Measurements from ENCODE around the gene RPP25L. TPM values are rescaled to one million over a fixed set of nuclear protein-coding genes. Genes with fewer than 3 reads are reported as not detected.

RPP25L gene
- total and polyA plus RNA-seq, 2 experiments from 2014 or later = 16.4 to 25.1 TPM

GRCh38 chr9:34589636-34590380 is 22.1 kb downstream of the RPP25L start, which contains the start of gene CNTFR (continued):
- no peak for TF ChIP-seq ZNF462 (CRISPR knock-in tag; IDR thresholded peaks at IDR 0.05)
- no peak for TF ChIP-seq ZNF114 (CRISPR knock-in tag; IDR thresholded peaks at IDR 0.05)
- TF ChIP-seq, protein P1, sequence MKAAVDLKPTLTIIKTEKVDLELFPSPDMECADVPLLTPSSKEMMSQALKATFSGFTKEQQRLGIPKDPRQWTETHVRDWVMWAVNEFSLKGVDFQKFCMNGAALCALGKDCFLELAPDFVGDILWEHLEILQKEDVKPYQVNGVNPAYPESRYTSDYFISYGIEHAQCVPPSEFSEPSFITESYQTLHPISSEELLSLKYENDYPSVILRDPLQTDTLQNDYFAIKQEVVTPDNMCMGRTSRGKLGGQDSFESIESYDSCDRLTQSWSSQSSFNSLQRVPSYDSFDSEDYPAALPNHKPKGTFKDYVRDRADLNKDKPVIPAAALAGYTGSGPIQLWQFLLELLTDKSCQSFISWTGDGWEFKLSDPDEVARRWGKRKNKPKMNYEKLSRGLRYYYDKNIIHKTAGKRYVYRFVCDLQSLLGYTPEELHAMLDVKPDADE (IDR thresholded peaks at IDR 0.05) = no peak
- TF ChIP-seq EZH2 (IDR thresholded peaks at IDR 0.05; ENCODE audit: low read depth, unreplicated experiment) = no peak
- no peak for TF ChIP-seq ZNF331 (CRISPR knock-in tag; IDR thresholded peaks at IDR 0.05; ENCODE audit: low read depth)
